Measurements from ENCODE around the gene FUNDC2. TPM values are rescaled to one million over a fixed set of nuclear protein-coding genes. Genes with fewer than 3 reads are reported as not detected.

Gene FUNDC2
- total and polyA plus RNA-seq, 12 donors = 71.5 to 210 (median 113) TPM

DNA sequence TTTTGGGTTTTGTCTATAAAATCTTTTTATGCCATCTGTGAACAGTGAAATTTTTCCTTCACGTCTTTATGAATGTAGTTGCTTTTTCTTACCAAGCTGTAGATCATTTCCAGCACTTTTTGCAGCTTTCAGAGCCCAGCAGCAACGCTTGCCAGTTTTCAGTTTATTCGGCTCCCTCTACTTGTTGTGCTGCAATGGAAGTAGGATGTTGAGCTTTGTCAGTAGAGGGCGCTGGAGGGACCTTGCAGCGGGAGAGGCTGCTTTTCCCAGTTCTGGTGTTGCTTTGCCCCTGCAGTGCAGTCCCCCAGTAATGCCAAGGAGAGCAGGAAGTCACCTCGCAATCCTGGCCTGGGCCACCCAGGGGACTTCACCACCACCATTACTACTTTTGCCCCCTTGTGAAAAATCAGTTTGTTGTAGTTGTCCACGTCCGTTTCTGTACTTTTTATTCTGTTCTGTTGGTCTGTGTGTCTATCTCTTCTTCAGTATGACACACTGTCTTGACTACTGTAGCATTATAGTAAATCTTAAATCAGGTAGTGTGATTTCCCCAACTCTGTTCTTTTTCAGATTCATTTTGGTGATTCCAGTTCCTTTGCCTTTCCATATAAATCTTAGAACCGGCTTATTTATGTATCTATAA lies 22.5 kb downstream of the FUNDC2 start:
- 35 to 42% (median 36%) methylated on average over 9 of the region's 9 CpGs for WGBS, 4 donors
- Histone ChIP-seq H3K27ac (peak overlapping the region in 2 of 5 donors; percentile 21 to 48), H3K4me1 (replicated peaks in 1 of 2) (peaks cover 0 to 6% of the 10 kb centered on the region in 2 donors), H3K9me3 (replicated peaks in 1 of 3) (no peaks in the 10 kb centered on the region), H3K4me3 (no peak overlapping the region), H3K36me3 (replicated peaks in 1 of 2) (peaks cover 0 to 4% of the 10 kb centered on the region in 2 donors), H3K27me3 (no peaks in the 10 kb centered on the region)
- TF ChIP-seq CTCF (IDR thresholded peaks at IDR 0.05) = peak; percentile 32 to 64 (median 56)
- no peak for TF ChIP-seq POLR2A (IDR thresholded peaks at IDR 0.05)
- DNase-seq = peak; percentile 50 to 74 (median 64)
- intact Hi-C loops (cut with DNase I) = no loop called here

GRCh38 chrX:155052738-155053498 lies 26.3 kb downstream of the FUNDC2 start:
- intact Hi-C loops (cut with DNase I) = loop anchor here in 1 of 2 donors (10.0 kb wide), 1 partner anchor 68 kb away; no protein-coding TSS in a partner anchor
- no peaks in the 10 kb centered on the region for H3K9me3 ChIP-seq (replicated peaks in 1 of 3)
- H3K27ac ChIP-seq = no peak overlapping the region
- WGBS, 4 donors = 68 to 93% (median 80%) methylated on average over 3 to 5 of the region's 5 CpGs
- TF ChIP-seq POLR2A (IDR thresholded peaks at IDR 0.05) = no peak
- H3K4me3 ChIP-seq = no peak overlapping the region
- H3K36me3 ChIP-seq (replicated peaks in 1 of 2) = peaks cover 0 to 4% of the 10 kb centered on the region in 2 donors
- H3K27me3 ChIP-seq = no peaks in the 10 kb centered on the region
- peaks cover 0 to 6% of the 10 kb centered on the region in 2 donors for H3K4me1 ChIP-seq (replicated peaks in 1 of 2)
- no peak for DNase-seq

- Histone ChIP-seq H3K27me3 (no peaks in the 10 kb centered on the region), H3K4me1 (replicated peaks in 1 of 2) (peaks cover 0 to 5% of the 10 kb centered on the region in 2 donors), H3K36me3 (replicated peaks in 1 of 2) (peaks cover 0 to 4% of the 10 kb centered on the region in 2 donors), H3K27ac (no peak overlapping the region), H3K9me3 (replicated peaks in 1 of 3) (no peaks in the 10 kb centered on the region), H3K4me3 (no peak overlapping the region)
- TF ChIP-seq POLR2A (IDR thresholded peaks at IDR 0.05) = no peak
- no peak for TF ChIP-seq CTCF (IDR thresholded peaks at IDR 0.05)
- intact Hi-C loops (cut with DNase I) = loop anchor here in 1 of 2 donors (10.0 kb wide), 1 partner anchor 69 kb away; no protein-coding TSS in a partner anchor
- no peak for DNase-seq
- 72 to 94% (median 87%) methylated on average over 3 of the region's 3 CpGs for WGBS, 4 donors
These were observed 27.0 kb downstream of the FUNDC2 start for GRCh38 chrX:155053656-155054055.

- no peak overlapping the region for H3K27ac ChIP-seq
These were observed 27.6 kb downstream of the FUNDC2 start for GRCh38 chrX:155054255-155054654.

More at GRCh38 chrX:155054255-155054654, 27.6 kb downstream of the FUNDC2 start:
- no peaks in the 10 kb centered on the region for H3K4me1 ChIP-seq (replicated peaks in 1 of 2)
- H3K36me3 ChIP-seq (replicated peaks in 1 of 2) = peaks cover 0 to 4% of the 10 kb centered on the region in 2 donors
- no peak for DNase-seq
- no peak for TF ChIP-seq CTCF (IDR thresholded peaks at IDR 0.05)
- no peak for TF ChIP-seq POLR2A (IDR thresholded peaks at IDR 0.05)
- 83 to 92% (median 90%) methylated on average over 4 of the region's 4 CpGs for WGBS, 4 donors
- no peak overlapping the region for H3K4me3 ChIP-seq
- no peaks in the 10 kb centered on the region for H3K27me3 ChIP-seq
- no peaks in the 10 kb centered on the region for H3K9me3 ChIP-seq (replicated peaks in 1 of 3)
- intact Hi-C loops (cut with DNase I) = loop anchor here in 1 of 2 donors (10.0 kb wide), 1 partner anchor 69 kb away; no protein-coding TSS in a partner anchor

All from adrenal gland (tissue), 12 donors.